H1 (cell line): ENCODE measurements around the gene KIN. TPM values are rescaled to one million over a fixed set of nuclear protein-coding genes. Genes with fewer than 3 reads are reported as not detected.

Experiments
- CTCF ChIA-PET: fragments of 300-600 bp; sonication (Branson Sonifier 250); formaldehyde crosslinking; loops from one replicate; lab custom pipeline; 2021; ENCODE audit not compliant: partially characterized antibody; lab: Charles Lee
- POLR2A ChIA-PET: fragments of 300-600 bp; sonication (Branson Sonifier 250); formaldehyde crosslinking; loops from one replicate; lab custom pipeline; 2021; ENCODE audit warnings: inconsistent platforms; ENCODE audit not compliant: partially characterized antibody; lab: Charles Lee
- DNase-seq, 2 experiments: peaks; one replicate each; pipeline versions ENCODE4 v3.0.0 to v3.0.0-alpha.2; 2010 to 2022; ENCODE audit warnings: low spot score in 2 of 2, low read depth in 1 of 2, mixed read lengths in 1 of 2
- FAIRE-seq: peaks from 2 replicates; lab custom pipeline; 2011; peaks lifted over from hg19 to GRCh38; lab: Jason Lieb, UNC
- H2AFZ ChIP-seq: 2 replicates; pipeline ENCODE4 v1.8.1; 2012; ENCODE audit warnings: low read length, inconsistent platforms
- H2AK5ac ChIP-seq: 2 replicates; pipeline ENCODE4 v1.6.1; 2013; ENCODE audit warnings: low read depth, low read length
- H2BK120ac ChIP-seq: replicated peaks from 2 replicates; pipeline ENCODE3; 2013; ENCODE audit warnings: low read depth, low read length, inconsistent platforms
- H2BK12ac ChIP-seq: 2 replicates; pipeline ENCODE4 v1.6.1; 2013; ENCODE audit warnings: low read depth, low read length
- H2BK15ac ChIP-seq: 2 replicates; pipeline ENCODE4 v1.6.1; 2013; ENCODE audit warnings: low read length
- H2BK20ac ChIP-seq: 2 replicates; pipeline ENCODE4 v1.6.1; 2013; ENCODE audit warnings: low read length
- H2BK5ac ChIP-seq: 2 replicates; pipeline ENCODE4 v1.6.1; 2013; ENCODE audit warnings: low read depth, low read length
- H3K14ac ChIP-seq: 2 replicates; pipeline ENCODE4 v1.6.1; 2013; ENCODE audit warnings: inconsistent platforms; ENCODE audit not compliant: insufficient read length
- H3K18ac ChIP-seq: 2 replicates; pipeline ENCODE4 v1.6.1; 2013; ENCODE audit warnings: low read length; ENCODE audit errors: extremely low read depth
- H3K23ac ChIP-seq: 2 replicates; pipeline ENCODE4 v1.6.1; 2013; ENCODE audit warnings: inconsistent platforms; ENCODE audit not compliant: insufficient read length
- H3K23me2 ChIP-seq: 2 replicates; pipeline ENCODE4 v1.6.1; 2013; ENCODE audit warnings: low read depth, low read length
- H3K27ac ChIP-seq: 2 replicates; pipeline ENCODE4 v1.6.1; 2011; ENCODE audit warnings: low read depth, low read length, inconsistent platforms
- H3K27me3 ChIP-seq, 4 experiments: replicated peaks in 1 of 4; 1 replicate in 1 of 4; 2 replicates in 3 of 4; pipeline versions ENCODE4 v1.6.1 to v1.8.1; 2011 to 2013; ENCODE audit warnings: low read length in 3 of 4, mild to moderate bottlenecking in 3 of 4, inconsistent platforms in 2 of 4, mixed read lengths in 2 of 4, moderate library complexity in 1 of 4; ENCODE audit not compliant: control insufficient read depth in 3 of 4, insufficient read depth in 3 of 4; ENCODE audit errors: extremely low read depth in 1 of 4
- H3K36me3 ChIP-seq, 4 experiments: 2 replicates each; pipeline versions ENCODE4 v1.6.1 to v1.8.1; 2011 to 2013; ENCODE audit warnings: mild to moderate bottlenecking in 4 of 4, low read length in 3 of 4, moderate library complexity in 2 of 4, control low read depth in 1 of 4, inconsistent platforms in 1 of 4; ENCODE audit not compliant: insufficient read depth in 4 of 4, control insufficient read depth in 2 of 4
- H3K4ac ChIP-seq: replicated peaks from 2 replicates; pipeline ENCODE3; 2013; ENCODE audit warnings: low read length, low read depth, mixed read lengths, inconsistent platforms; ENCODE audit not compliant: insufficient read length
- H3K4me1 ChIP-seq, 4 experiments: replicated peaks in 1 of 4; 1 replicate in 1 of 4; 2 replicates in 3 of 4; pipeline versions ENCODE4 v1.6.1 to v1.8.1; 2011 to 2013; ENCODE audit warnings: low read length in 3 of 4, inconsistent platforms in 2 of 4, mixed read lengths in 1 of 4; ENCODE audit not compliant: insufficient read depth in 4 of 4, control insufficient read depth in 3 of 4
- H3K4me2 ChIP-seq, 2 experiments: 2 replicates each; pipeline versions ENCODE4 v1.6.1 to v1.8.1; 2011 to 2013; ENCODE audit warnings: low read depth in 2 of 2, low read length in 2 of 2, control low read depth in 1 of 2, inconsistent platforms in 1 of 2, mild to moderate bottlenecking in 1 of 2; ENCODE audit not compliant: insufficient read depth in 1 of 2
- H3K4me3 ChIP-seq, 4 experiments: fragments of 200-600, 300-600 bp in 1 of 4; sonication (generic), shearing (Covaris generic), sonication (Bioruptor Twin) in 1 of 4; 2 replicates each; pipeline versions ENCODE4 v1.5.1 to v1.8.1; 2011 to 2016; ENCODE audit warnings: low read length in 4 of 4, low read depth in 3 of 4, control low read depth in 2 of 4, inconsistent platforms in 2 of 4, mild to moderate bottlenecking in 2 of 4, mixed read lengths in 1 of 4, moderate library complexity in 1 of 4; ENCODE audit not compliant: insufficient read depth in 2 of 4; ENCODE audit errors: extremely low read depth in 1 of 4
- H3K56ac ChIP-seq: replicated peaks from 2 replicates; pipeline ENCODE3; 2013; ENCODE audit warnings: low read depth, mild to moderate bottlenecking, mixed read lengths, low read length, inconsistent platforms; ENCODE audit not compliant: insufficient read length
- H3K79me1 ChIP-seq: 2 replicates; pipeline ENCODE4 v1.6.1; 2013; ENCODE audit warnings: low read depth, low read length, control low read depth
- H3K79me2 ChIP-seq, 2 experiments: 2 replicates each; pipeline versions ENCODE4 v1.6.1 to v1.8.1; 2012 to 2013; ENCODE audit warnings: low read length in 2 of 2, mild to moderate bottlenecking in 2 of 2, inconsistent platforms in 1 of 2; ENCODE audit not compliant: insufficient read depth in 2 of 2, control insufficient read depth in 1 of 2
- H3K9ac ChIP-seq, 4 experiments: replicated peaks in 1 of 4; 1 replicate in 1 of 4; 2 replicates in 3 of 4; pipeline versions ENCODE4 v1.6.1 to v1.8.1; 2011 to 2013; ENCODE audit warnings: low read depth in 3 of 4, low read length in 3 of 4, control low read depth in 2 of 4, mild to moderate bottlenecking in 2 of 4, moderate library complexity in 2 of 4, inconsistent platforms in 1 of 4; ENCODE audit errors: extremely low read depth in 1 of 4
- H3K9me3 ChIP-seq, 2 experiments: 2 replicates each; pipeline versions ENCODE4 v1.6.1 to v1.8.1; 2012 to 2013; ENCODE audit warnings: mild to moderate bottlenecking in 2 of 2, moderate library complexity in 2 of 2, control low read depth in 1 of 2, inconsistent platforms in 1 of 2, low read depth in 1 of 2, low read length in 1 of 2, mixed read lengths in 1 of 2; ENCODE audit not compliant: insufficient read depth in 2 of 2
- H4K20me1 ChIP-seq, 2 experiments: replicated peaks in 1 of 2; 2 replicates each; pipeline versions ENCODE3 to v1.8.1; 2011 to 2013; ENCODE audit warnings: inconsistent platforms in 2 of 2, low read length in 2 of 2, mild to moderate bottlenecking in 1 of 2; ENCODE audit not compliant: insufficient read depth in 2 of 2, control insufficient read depth in 1 of 2
- H4K5ac ChIP-seq: 2 replicates; pipeline ENCODE4 v1.6.1; 2013; ENCODE audit warnings: low read length, low read depth, mixed read lengths, inconsistent platforms; ENCODE audit not compliant: insufficient read length
- H4K8ac ChIP-seq: 2 replicates; pipeline ENCODE4 v1.8.0; 2013; ENCODE audit warnings: mild to moderate bottlenecking, moderate library complexity, low read length, inconsistent platforms; ENCODE audit not compliant: insufficient read depth; ENCODE audit errors: extremely low read depth
- H4K91ac ChIP-seq: replicated peaks from 2 replicates; pipeline ENCODE3; 2013; ENCODE audit warnings: low read length, mixed read lengths, inconsistent platforms; ENCODE audit not compliant: insufficient read length
- WGBS, 2 experiments: shearing (Covaris generic) in 1 of 2; methylation state at CpG; one replicate each; pipeline versions ENCODE4 v1.1.6 to v1.1.7; 2013 to 2015; ENCODE audit warnings: low lambda C conversion rate in 2 of 2, mixed read lengths in 2 of 2, inconsistent platforms in 1 of 2, low coverage in 1 of 2, missing lambda C conversion rate in 1 of 2; ENCODE audit not compliant: insufficient replicate concordance in 2 of 2, insufficient coverage in 1 of 2, insufficient read length in 1 of 2; ENCODE audit errors: extremely low coverage in 1 of 2, missing lambda C conversion rate in 1 of 2; 5-methylcytosine and 5-hydroxymethylcytosine counted together
- polyA plus RNA-seq, 7 experiments: library from polyadenylated mRNA; depleted of rRNA in 3 of 7; stranded (reverse) in 5 of 7; unstranded in 2 of 7; fragments of >200 nt in 5 of 7; fragments of 200-250 nt in 2 of 7; gene quantifications; 1 replicate in 5 of 7; 2 replicates in 1 of 7; 4 replicates in 1 of 7; pipeline versions ENCODE4 v1.2.1 to v1.2.3, GENCODE V29; 2011 to 2013; ENCODE audit warnings: missing spikeins in 2 of 7, mixed read lengths in 2 of 7
- total RNA-seq: library from RNA; stranded (reverse); fragmentation: NEBNext Ultra II Directional; extraction: Animal tissue kit (Norgen Biotek cat#: 25700); gene quantifications from 2 replicates; pipeline ENCODE4 v1.2.1, GENCODE V29; 2021
- TF ChIP-seq, protein P1 (sequence below): IDR thresholded peaks from 2 replicates; pipeline ENCODE4 v1.6.1; 2012; ENCODE audit warnings: low read length, inconsistent platforms

Gene KIN
- total and polyA plus RNA-seq, 2 of the 8 experiments (the other 6 are each of a cell fraction or from before 2014, with no cell fraction given) = 3.7 to 16.5 TPM

DNA sequence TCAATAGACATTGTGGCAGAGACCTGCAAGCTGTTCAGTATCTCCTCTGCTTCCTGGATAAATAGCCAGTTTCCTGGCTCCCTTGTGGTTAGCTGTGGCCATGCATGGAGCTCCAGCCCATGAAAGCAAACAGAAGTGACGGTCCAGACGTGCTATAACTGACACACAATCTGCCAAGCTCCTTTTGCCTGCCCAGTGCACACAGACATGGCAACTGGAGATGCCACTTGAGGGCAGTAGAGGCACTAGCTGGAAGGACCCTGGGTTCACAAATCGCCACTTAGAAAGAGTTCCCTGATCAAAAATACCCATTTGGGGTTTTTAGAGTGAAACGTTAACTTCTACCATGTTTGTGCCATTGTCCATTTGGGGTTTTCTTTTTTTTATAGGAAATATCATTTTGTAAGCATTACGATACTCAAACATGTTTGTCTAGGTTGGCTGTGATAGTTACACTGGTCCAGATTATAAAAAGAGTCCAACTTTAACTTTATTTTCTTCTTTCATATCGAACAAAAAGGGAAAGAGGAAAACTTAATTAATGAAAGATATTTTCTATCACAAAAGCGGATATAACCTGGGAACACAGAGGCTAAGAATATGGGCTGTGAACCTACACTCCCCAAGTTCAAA, 31.3 kb downstream of the KIN start:
- Histone ChIP-seq H4K20me1 (peaks cover 0 to 2% of the 10 kb centered on the region in 2 experiments), H3K14ac (no peak overlapping the region), H3K18ac (no peak overlapping the region), H3K4me1 (no peaks in the 10 kb centered on the region), H3K23me2 (no peaks in the 10 kb centered on the region), H3K4me3 (no peak overlapping the region), H3K56ac (no peak overlapping the region), H3K9me3 (no peaks in the 10 kb centered on the region), H3K23ac (no peak overlapping the region), H3K79me2 (no peaks in the 10 kb centered on the region), H4K91ac (no peak overlapping the region), H3K27ac (no peak overlapping the region), H2BK12ac (no peak overlapping the region), H3K79me1 (no peaks in the 10 kb centered on the region), H3K9ac (no peak overlapping the region), H2BK5ac (no peak overlapping the region), H4K5ac (no peak overlapping the region), H2AK5ac (no peak overlapping the region), H3K4ac (no peak overlapping the region), H2BK15ac (no peak overlapping the region), H2BK120ac (no peak overlapping the region), H2BK20ac (no peak overlapping the region), H3K27me3 (no peaks in the 10 kb centered on the region), H2AFZ (no peak overlapping the region), H3K4me2 (no peak overlapping the region), H4K8ac (no peak overlapping the region), H3K36me3 (peaks cover 4 to 61% (median 30%) of the 10 kb centered on the region in 4 experiments; a peak in 7 of 8 replicates)
- no peak for FAIRE-seq
- 77% methylated on average over 7 of the region's 7 CpGs; no CpG with 5 or more reads in 1 of the 2 experiments for WGBS, 2 experiments
- CTCF ChIA-PET = interaction anchor here (0.9 to 4.2 kb wide), 11 partner anchors 8 to 233 kb away, joined by 3 to 14 read pairs (median 4); no protein-coding TSS in a partner anchor
- DNase-seq = no peak
- POLR2A ChIA-PET = no interaction called here
- TF ChIP-seq, protein P1, sequence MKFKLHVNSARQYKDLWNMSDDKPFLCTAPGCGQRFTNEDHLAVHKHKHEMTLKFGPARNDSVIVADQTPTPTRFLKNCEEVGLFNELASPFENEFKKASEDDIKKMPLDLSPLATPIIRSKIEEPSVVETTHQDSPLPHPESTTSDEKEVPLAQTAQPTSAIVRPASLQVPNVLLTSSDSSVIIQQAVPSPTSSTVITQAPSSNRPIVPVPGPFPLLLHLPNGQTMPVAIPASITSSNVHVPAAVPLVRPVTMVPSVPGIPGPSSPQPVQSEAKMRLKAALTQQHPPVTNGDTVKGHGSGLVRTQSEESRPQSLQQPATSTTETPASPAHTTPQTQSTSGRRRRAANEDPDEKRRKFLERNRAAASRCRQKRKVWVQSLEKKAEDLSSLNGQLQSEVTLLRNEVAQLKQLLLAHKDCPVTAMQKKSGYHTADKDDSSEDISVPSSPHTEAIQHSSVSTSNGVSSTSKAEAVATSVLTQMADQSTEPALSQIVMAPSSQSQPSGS = no peak
